Common myeloid progenitor, CD34-positive (primary cell): ENCODE results near the gene CTAG2. TPM values are rescaled to one million over a fixed set of nuclear protein-coding genes. Genes with fewer than 3 reads are reported as not detected.
"Not testable (repeated sequence)": the region's sequence is repeated elsewhere in the genome, so short reads cannot be mapped to it uniquely, and the experiment has no call there.

Experiments used
- CTCF ChIA-PET: fragments of 350-600 bp; sonication (Branson Sonifier 250); formaldehyde crosslinking; loops from one replicate; lab custom pipeline; 2021; ENCODE audit warnings: antibody characterized with exemption; lab: Charles Lee
- POLR2A ChIA-PET: fragments of 350-600 bp; sonication (Branson Sonifier 250); formaldehyde crosslinking; loops from one replicate; lab custom pipeline; 2021; ENCODE audit warnings: antibody characterized with exemption; lab: Charles Lee
- DNase-seq, 3 donors: peaks; one replicate each; pipeline versions ENCODE4 v3.0.0 to v3.0.0-alpha.2; 2013
- H3K27ac ChIP-seq, 2 experiments: 1 replicate in 1 of 2; 2 replicates in 1 of 2; pipeline ENCODE4 v1.7.0; 2013; ENCODE audit warnings: inconsistent platforms in 2 of 2, low read length in 2 of 2, mild to moderate bottlenecking in 2 of 2, low read depth in 1 of 2, moderate library complexity in 1 of 2; ENCODE audit not compliant: severe bottlenecking in 2 of 2, insufficient read depth in 1 of 2, poor library complexity in 1 of 2
- H3K27me3 ChIP-seq, 5 experiments: replicated peaks in 2 of 5; 1 replicate in 3 of 5; 2 replicates in 2 of 5; pipeline versions ENCODE4 v1.6.1 to v1.7.0; 2013; ENCODE audit warnings: low read length in 4 of 5, mild to moderate bottlenecking in 2 of 5, moderate library complexity in 2 of 5, inconsistent platforms in 1 of 5; ENCODE audit not compliant: insufficient read depth in 5 of 5, control insufficient read depth in 4 of 5
- H3K36me3 ChIP-seq, 4 experiments: 1 replicate in 2 of 4; 2 replicates in 2 of 4; pipeline versions ENCODE4 v1.6.1 to v1.7.0; 2013; ENCODE audit warnings: low read length in 3 of 4, control low read depth in 1 of 4, mild to moderate bottlenecking in 1 of 4; ENCODE audit not compliant: control insufficient read depth in 4 of 4, insufficient read depth in 4 of 4
- H3K4me1 ChIP-seq, 4 experiments: 1 replicate in 3 of 4; 2 replicates in 1 of 4; pipeline versions ENCODE4 v1.6.1 to v1.7.1; 2013; ENCODE audit warnings: low read length in 3 of 4, mild to moderate bottlenecking in 3 of 4, control low read depth in 1 of 4, inconsistent platforms in 1 of 4, moderate library complexity in 1 of 4; ENCODE audit not compliant: control insufficient read depth in 4 of 4, insufficient read depth in 4 of 4; ENCODE audit errors: control extremely low read depth in 1 of 4
- H3K4me3 ChIP-seq, 7 experiments: 1 replicate in 4 of 7; 2 replicates in 3 of 7; pipeline versions ENCODE4 v1.5.1 to v1.7.0; 2013; ENCODE audit warnings: mild to moderate bottlenecking in 7 of 7, low read length in 6 of 7, moderate library complexity in 6 of 7, inconsistent platforms in 2 of 7, low read depth in 2 of 7, control low read depth in 1 of 7; ENCODE audit not compliant: insufficient read depth in 4 of 7, control insufficient read depth in 1 of 7; ENCODE audit errors: extremely low read depth in 1 of 7
- H3K9me3 ChIP-seq, 5 experiments: 1 replicate in 4 of 5; 2 replicates in 1 of 5; pipeline versions ENCODE4 v1.6.1 to v1.7.1; 2013; ENCODE audit warnings: low read length in 4 of 5, mild to moderate bottlenecking in 2 of 5, inconsistent platforms in 1 of 5, low read depth in 1 of 5, moderate library complexity in 1 of 5; ENCODE audit not compliant: control insufficient read depth in 4 of 5, insufficient read depth in 2 of 5; ENCODE audit errors: control extremely low read depth in 1 of 5
- WGBS: methylation state at CpG from one replicate; pipeline ENCODE4 v1.1.5; 2013; ENCODE audit not compliant: insufficient coverage; 5-methylcytosine and 5-hydroxymethylcytosine counted together
- polyA plus RNA-seq: library from polyadenylated mRNA; unstranded; fragments of 120-200 nt; gene quantifications from one replicate; pipeline ENCODE4 v1.2.1, GENCODE V29; 2013

Gene CTAG2
- not detected for polyA plus RNA-seq

DNA sequence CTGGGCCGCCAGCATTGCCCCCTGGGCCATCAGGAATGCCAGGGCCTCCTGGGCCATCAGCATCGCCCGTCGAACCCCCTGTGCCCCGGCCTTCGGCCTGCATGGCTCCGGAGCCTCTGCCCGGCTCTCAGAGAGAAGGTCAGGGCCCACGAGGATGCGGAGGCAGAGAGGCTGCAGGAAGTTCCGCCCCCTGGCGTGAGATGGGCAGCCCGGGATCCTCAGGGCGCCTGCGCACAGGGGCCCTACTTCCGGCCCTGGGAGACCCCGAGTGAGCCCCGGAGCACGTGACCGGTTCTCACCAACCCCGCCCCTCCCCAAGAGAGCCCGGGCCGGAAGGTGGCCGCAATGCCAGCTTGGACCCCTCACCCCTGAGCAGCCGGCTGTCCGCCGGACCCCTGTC, at the start of gene CTAG2:
TSS of gene CTAG2 (minus strand) at position 167 of the 400 bp plus-strand sequence. CDS start at position 103, 64 bp downstream.
- DNase-seq, CTCF ChIA-PET, H3K27me3 ChIP-seq, H3K27ac ChIP-seq, H3K9me3 ChIP-seq, H3K36me3 ChIP-seq, H3K4me3 ChIP-seq, H3K4me1 ChIP-seq, POLR2A ChIA-PET: not testable (repeated sequence)
- WGBS = no CpG with 5 or more reads among the region's 27 CpGs

DNA sequence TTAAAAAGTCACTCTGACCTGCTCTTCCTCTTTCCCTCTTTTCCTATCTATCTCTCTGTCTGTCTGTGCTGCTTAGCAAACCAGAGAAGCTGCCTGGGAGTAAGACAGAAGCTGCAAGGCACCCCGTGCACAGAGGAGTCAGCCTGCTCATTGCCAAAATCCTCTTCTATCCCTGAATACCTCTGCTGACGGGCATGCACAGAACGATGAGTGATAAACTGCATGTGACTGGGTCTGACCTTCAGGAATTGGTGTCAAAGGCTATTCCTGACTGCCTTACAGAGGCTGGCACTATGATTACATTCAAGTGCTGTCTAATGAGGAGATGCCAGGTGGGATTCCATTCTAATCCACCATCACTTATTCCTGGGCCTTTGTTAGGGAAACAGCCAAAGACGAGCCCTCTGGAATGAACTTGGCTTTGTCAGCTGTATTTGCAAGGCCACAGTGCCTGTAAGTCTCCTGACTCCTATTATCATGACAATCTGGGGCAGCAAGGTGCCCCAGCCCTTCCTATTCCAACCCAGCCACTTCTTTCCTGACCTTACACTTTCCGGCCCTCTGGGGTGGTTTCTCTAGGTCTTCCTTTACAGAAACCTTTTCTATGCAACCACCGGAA, 45.4 kb upstream of the CTAG2 start:
- 73% methylated on average over 6 of the region's 6 CpGs for WGBS
- Histone ChIP-seq H3K36me3 (peaks cover 16 to 58% (median 30%) of the 10 kb centered on the region in 4 experiments), H3K4me3 (no peak overlapping the region), H3K27ac (no peak overlapping the region), H3K9me3 (peaks cover 0 to 2% (median 0%) of the 10 kb centered on the region in 5 experiments), H3K4me1 (no peaks in the 10 kb centered on the region), H3K27me3 (no peaks in the 10 kb centered on the region)
- no peak for DNase-seq
- CTCF ChIA-PET = no interaction called here
- POLR2A ChIA-PET = no interaction called here

DNA sequence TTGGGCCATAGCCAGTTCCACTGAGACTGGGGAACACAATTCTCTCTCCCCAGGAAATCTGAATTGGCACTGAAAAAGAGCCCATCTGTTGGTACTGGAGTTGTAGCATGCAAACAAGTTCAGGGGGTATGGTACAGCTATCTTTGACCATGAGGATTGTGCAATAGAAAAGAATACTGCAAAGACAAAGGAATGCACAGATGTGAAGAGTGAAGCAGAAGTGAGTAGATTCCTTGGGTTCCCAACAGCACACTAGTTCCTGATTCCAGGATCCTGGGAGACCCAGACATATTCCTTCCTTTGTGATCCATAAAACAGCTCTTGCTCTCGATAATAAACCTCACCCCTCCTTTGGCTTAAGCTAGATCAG, 43.3 kb upstream of the CTAG2 start:
- no peak for DNase-seq
- peaks cover 0 to 2% (median 0%) of the 10 kb centered on the region in 5 experiments for H3K27me3 ChIP-seq
- WGBS = 91% methylated on average over 1 of the region's 1 CpG
- H3K4me3 ChIP-seq = no peak overlapping the region
- peaks cover 0 to 4% (median 0%) of the 10 kb centered on the region in 5 experiments for H3K9me3 ChIP-seq
- no peak overlapping the region for H3K27ac ChIP-seq
- H3K4me1 ChIP-seq = no peaks in the 10 kb centered on the region
- ChIA-PET POLR2A (no interaction called here), CTCF (no interaction called here)
- peaks cover 16 to 64% (median 30%) of the 10 kb centered on the region in 4 experiments for H3K36me3 ChIP-seq

DNA sequence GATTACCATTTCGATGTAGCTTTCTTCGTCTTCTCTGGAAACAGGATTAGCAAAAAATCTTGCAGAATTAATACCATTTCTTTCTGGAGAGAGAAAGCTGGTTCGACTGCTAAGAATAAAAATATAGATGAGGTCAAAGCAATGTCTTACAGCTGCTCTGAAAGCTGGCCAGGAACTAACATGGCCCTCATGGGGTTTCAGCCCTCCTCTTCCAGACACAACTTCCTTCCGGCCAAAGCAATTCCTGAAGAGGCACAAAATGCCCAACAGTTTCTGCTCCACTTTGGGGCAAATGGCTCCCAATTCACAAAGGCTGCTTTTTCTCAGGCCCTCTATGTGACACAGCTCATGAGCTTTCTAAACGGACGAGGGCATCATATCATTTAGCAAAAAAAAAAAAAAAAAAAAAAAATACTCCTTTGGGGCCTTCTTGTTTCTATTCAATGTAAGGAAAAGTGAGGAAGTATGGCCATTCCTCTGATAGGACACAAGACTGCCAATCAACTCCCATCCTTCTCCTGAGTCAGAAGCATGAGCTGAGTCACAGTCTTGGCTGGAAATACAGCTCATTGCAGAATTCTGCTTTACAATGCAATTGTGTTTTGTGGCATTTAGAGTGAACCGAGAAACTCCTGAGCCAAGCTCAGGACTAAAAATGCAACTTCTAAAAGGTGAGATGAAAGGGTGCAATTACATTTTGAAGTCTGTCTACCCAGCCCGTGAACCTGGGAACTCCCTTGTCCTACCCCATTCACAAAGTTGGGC, 42.7 kb upstream of the CTAG2 start:
- no peak overlapping the region for H3K4me3 ChIP-seq
- no peak for DNase-seq
- CTCF ChIA-PET = no interaction called here
- peaks cover 16 to 66% (median 30%) of the 10 kb centered on the region in 4 experiments for H3K36me3 ChIP-seq
- POLR2A ChIA-PET = no interaction called here
- 96% methylated on average over 5 of the region's 8 CpGs for WGBS
- H3K9me3 ChIP-seq = peaks cover 0 to 4% (median 0%) of the 10 kb centered on the region in 5 experiments
- no peak overlapping the region for H3K27ac ChIP-seq
- peaks cover 0 to 2% (median 0%) of the 10 kb centered on the region in 5 experiments for H3K27me3 ChIP-seq
- H3K4me1 ChIP-seq = no peaks in the 10 kb centered on the region

DNA sequence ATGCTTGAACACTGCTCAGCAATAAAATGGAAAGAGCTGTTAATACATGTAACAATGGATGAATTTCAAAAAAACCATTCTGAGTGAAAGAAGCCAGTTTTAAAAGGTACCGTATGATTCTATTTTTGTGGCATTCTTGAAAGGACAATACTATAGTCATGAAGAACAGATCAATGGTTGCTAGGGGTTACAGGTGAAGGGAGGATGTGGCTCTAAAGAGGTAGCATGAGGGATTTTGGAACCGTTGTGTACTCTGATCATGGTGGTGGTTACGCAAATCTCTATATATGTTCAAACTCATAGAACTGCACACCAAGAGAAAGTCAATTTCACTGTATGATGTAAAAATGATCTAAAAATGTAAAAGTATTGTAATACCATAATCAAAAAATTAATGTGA, 40.0 kb upstream of the CTAG2 start:
- Histone ChIP-seq H3K36me3 (peaks cover 7 to 45% (median 22%) of the 10 kb centered on the region in 4 experiments), H3K27me3 (peaks cover 0 to 2% (median 0%) of the 10 kb centered on the region in 5 experiments), H3K9me3 (peaks cover 0 to 4% (median 0%) of the 10 kb centered on the region in 5 experiments), H3K4me1 (no peaks in the 10 kb centered on the region), H3K4me3 (no peak overlapping the region), H3K27ac (no peak overlapping the region)
- POLR2A ChIA-PET = no interaction called here
- CTCF ChIA-PET = no interaction called here
- no peak for DNase-seq
- WGBS = 100% methylated on average over 1 of the region's 3 CpGs

DNA sequence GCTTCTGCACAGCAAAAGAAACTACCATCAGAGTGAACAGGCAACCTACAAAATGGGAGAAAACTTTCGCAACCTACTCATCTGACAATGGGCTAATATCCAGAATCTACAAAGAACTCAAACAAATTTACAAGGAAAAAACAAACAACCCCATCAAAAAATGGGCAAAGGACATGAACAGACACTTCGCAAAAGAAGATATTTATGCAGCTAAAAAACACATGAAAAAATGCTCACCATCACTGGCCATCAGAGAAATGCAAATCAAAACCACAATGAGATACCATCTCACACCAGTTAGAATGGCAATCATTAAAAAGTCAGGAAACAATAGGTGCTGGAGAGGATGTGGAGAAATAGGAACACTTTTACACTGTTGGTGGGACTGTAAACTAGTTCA, 37.1 kb upstream of the CTAG2 start:
- H3K4me1 ChIP-seq, H3K27ac ChIP-seq, H3K27me3 ChIP-seq, CTCF ChIA-PET, H3K4me3 ChIP-seq, POLR2A ChIA-PET, DNase-seq, H3K9me3 ChIP-seq: not testable (repeated sequence)
- WGBS = no CpG with 5 or more reads among the region's 2 CpGs
- H3K36me3 ChIP-seq = peaks cover 3 to 17% (median 6%) of the 10 kb centered on the region in 4 experiments

DNA sequence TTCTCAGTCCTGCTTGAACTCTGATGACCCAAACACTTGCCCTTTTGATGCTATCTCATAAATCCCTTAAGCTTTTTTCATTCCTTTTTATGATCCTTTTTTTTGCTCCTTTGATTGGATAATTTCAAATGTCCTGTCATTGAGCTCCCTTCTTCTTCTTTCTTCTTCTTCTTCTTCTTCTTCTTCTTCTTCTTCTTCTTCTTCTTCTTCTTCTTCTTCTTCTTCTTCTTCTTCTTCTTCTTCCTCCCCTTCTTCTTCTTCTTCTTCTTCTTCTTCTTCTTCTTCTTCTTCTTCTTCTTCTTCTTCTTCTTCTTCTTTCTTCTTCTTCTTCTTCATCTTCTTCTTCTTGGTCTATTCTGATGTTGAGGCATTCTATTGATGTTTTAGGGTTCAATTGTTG, 18.7 kb upstream of the CTAG2 start:
- DNase-seq, POLR2A ChIA-PET, H3K27me3 ChIP-seq, H3K4me1 ChIP-seq, CTCF ChIA-PET, H3K27ac ChIP-seq, H3K9me3 ChIP-seq, H3K4me3 ChIP-seq: not testable (repeated sequence)
- H3K36me3 ChIP-seq = peaks cover 3 to 16% (median 8%) of the 10 kb centered on the region in 4 experiments
